Liver (tissue), 9 donors: ENCODE results near the gene BRD3. TPM values are rescaled to one million over a fixed set of nuclear protein-coding genes. Genes with fewer than 3 reads are reported as not detected.

Source experiments
- DNase-seq: peaks from one replicate; pipeline ENCODE4 v3.0.0-alpha.2; 2017; ENCODE audit warnings: low spot score
- H3K27ac ChIP-seq, 2 donors: one replicate each; pipeline ENCODE4 v1.7.0; 2013; ENCODE audit warnings: inconsistent platforms in 2 of 2, low read length in 2 of 2, control low read depth in 1 of 2, low read depth in 1 of 2, mild to moderate bottlenecking in 1 of 2
- H3K27me3 ChIP-seq, 4 donors: one replicate each; pipeline versions ENCODE4 v1.6.1 to v1.7.0; 2013; ENCODE audit warnings: low read length in 3 of 4, inconsistent platforms in 1 of 4, mild to moderate bottlenecking in 1 of 4, moderate library complexity in 1 of 4; ENCODE audit not compliant: control insufficient read depth in 4 of 4, insufficient read depth in 4 of 4
- H3K36me3 ChIP-seq, 4 donors: one replicate each; pipeline versions ENCODE4 v1.6.1 to v1.7.0; 2013; ENCODE audit warnings: low read length in 3 of 4, mild to moderate bottlenecking in 3 of 4, low read depth in 1 of 4, moderate library complexity in 1 of 4; ENCODE audit not compliant: control insufficient read depth in 4 of 4, insufficient read depth in 3 of 4
- H3K4me1 ChIP-seq, 4 donors: one replicate each; pipeline versions ENCODE4 v1.6.1 to v1.7.0; 2013; ENCODE audit warnings: low read length in 3 of 4, mild to moderate bottlenecking in 3 of 4, moderate library complexity in 1 of 4; ENCODE audit not compliant: control insufficient read depth in 4 of 4, insufficient read depth in 4 of 4
- H3K4me3 ChIP-seq, 3 donors: one replicate each; pipeline versions ENCODE4 v1.6.1 to v1.7.0; 2013; ENCODE audit warnings: low read length in 3 of 3, control low read depth in 1 of 3, low read depth in 1 of 3, mild to moderate bottlenecking in 1 of 3
- H3K9ac ChIP-seq, 2 donors: one replicate each; pipeline ENCODE4 v1.7.0; 2013; ENCODE audit warnings: low read length in 2 of 2, mild to moderate bottlenecking in 2 of 2, moderate library complexity in 2 of 2, control low read depth in 1 of 2, low read depth in 1 of 2
- H3K9me3 ChIP-seq, 4 donors: one replicate each; pipeline versions ENCODE4 v1.6.1 to v1.7.0; 2013; ENCODE audit warnings: low read length in 3 of 4; ENCODE audit not compliant: control insufficient read depth in 4 of 4
- ATF3 ChIP-seq: IDR thresholded peaks from 2 replicates; pipeline ENCODE4 v1.6.1; 2016; ENCODE audit warnings: antibody characterized with exemption
- CTCF ChIP-seq: fragments of 150-350 bp; IDR thresholded peaks from 2 replicates; pipeline ENCODE4 v1.5.1; 2017; ENCODE audit warnings: improper control_type of control experiment, low read depth, low read length; ENCODE audit not compliant: missing input control
- EGR1 ChIP-seq, 2 donors: IDR thresholded peaks; 2 replicates each; pipeline ENCODE4 v1.6.1; 2016 to 2018; ENCODE audit warnings: antibody characterized with exemption in 2 of 2, low read depth in 2 of 2
- FOXA1 ChIP-seq: IDR thresholded peaks from 2 replicates; pipeline ENCODE4 v1.6.1; 2016; ENCODE audit warnings: antibody characterized with exemption
- GABPA ChIP-seq, 2 donors: IDR thresholded peaks in 1 of 2; conservative IDR thresholded peaks in 1 of 2; 2 replicates each; pipeline ENCODE4 v1.6.1; 2016; ENCODE audit warnings: antibody characterized with exemption in 2 of 2, mild to moderate bottlenecking in 1 of 2, moderate library complexity in 1 of 2
- HNF4A ChIP-seq, 2 donors: conservative IDR thresholded peaks; 2 replicates each; pipeline ENCODE4 v1.6.1; 2016; ENCODE audit warnings: antibody characterized with exemption in 2 of 2, mild to moderate bottlenecking in 2 of 2
- HNF4G ChIP-seq: IDR thresholded peaks from 2 replicates; pipeline ENCODE4 v1.6.1; 2016; ENCODE audit warnings: antibody characterized with exemption
- JUND ChIP-seq, 2 donors: IDR thresholded peaks; 2 replicates each; pipeline ENCODE4 v1.6.1; 2016; ENCODE audit warnings: antibody characterized with exemption in 2 of 2
- MAX ChIP-seq: IDR thresholded peaks from 2 replicates; pipeline ENCODE4 v1.6.1; 2016; ENCODE audit warnings: antibody characterized with exemption
- NR2F2 ChIP-seq: IDR thresholded peaks from 2 replicates; pipeline ENCODE4 v1.6.1; 2016; ENCODE audit warnings: antibody characterized with exemption
- RAD21 ChIP-seq, 2 donors: IDR thresholded peaks; 2 replicates each; pipeline ENCODE4 v1.6.1; 2016; ENCODE audit warnings: antibody characterized with exemption in 2 of 2, mild to moderate bottlenecking in 2 of 2
- REST ChIP-seq: IDR thresholded peaks from 2 replicates; pipeline ENCODE4 v1.6.1; 2016; ENCODE audit warnings: antibody characterized with exemption, mild to moderate bottlenecking
- RXRA ChIP-seq, 2 donors: IDR thresholded peaks; 2 replicates each; pipeline ENCODE4 v1.6.1; 2017 to 2018; ENCODE audit warnings: antibody characterized with exemption in 2 of 2, mild to moderate bottlenecking in 1 of 2
- SP1 ChIP-seq: IDR thresholded peaks from 2 replicates; pipeline ENCODE4 v1.6.1; 2018; ENCODE audit warnings: antibody characterized with exemption, mild to moderate bottlenecking
- TAF1 ChIP-seq: conservative IDR thresholded peaks from 2 replicates; pipeline ENCODE4 v1.6.1; 2016; ENCODE audit warnings: antibody characterized with exemption, mild to moderate bottlenecking
- YY1 ChIP-seq: IDR thresholded peaks from 2 replicates; pipeline ENCODE4 v1.6.1; 2016; ENCODE audit warnings: antibody characterized with exemption, mild to moderate bottlenecking
- ZBTB33 ChIP-seq: IDR thresholded peaks from 2 replicates; pipeline ENCODE4 v1.6.1; 2016; ENCODE audit warnings: antibody characterized with exemption
- WGBS: extraction: QIAGEN DNeasy Blood & Tissue Kit; methylation state at CpG from one replicate; pipeline ENCODE4 v1.1.7; 2013; 5-methylcytosine and 5-hydroxymethylcytosine counted together
- polyA plus RNA-seq, 2 donors: library from polyadenylated mRNA; stranded (reverse) in 1 of 2; unstranded in 1 of 2; fragments of 200-250 nt in 1 of 2; fragments of >200 nt in 1 of 2; fragmentation: Nextera tagmentation in 1 of 2; extraction: Ambion mirVana in 1 of 2; gene quantifications; one replicate each; pipeline versions ENCODE4 v1.2.1 to v1.2.3, GENCODE V29; 2013 to 2015
- total RNA-seq, 2 donors: library from RNA; depleted of rRNA; stranded (reverse); fragments of >200 nt; gene quantifications; one replicate each; pipeline ENCODE4 v1.2.3, GENCODE V29; 2014
- donor health status: healthy.
- donor health status: healthy.
- donor health status: healthy.
- donor health status: healthy.
- donor health status: healthy.

The BRD3 gene
- total and polyA plus RNA-seq, 4 donors = 7.2 to 17.7 (median 12.7) TPM

GRCh38 chr9:133991964-133992779, 75.7 kb downstream of the BRD3 start, which contains the start of gene VAV2:
VAV2 (minus strand) TSS chr9:133992324; CDS start chr9:133992278, 46 bp downstream.
- under 1% methylated on average over 124 of the region's 124 CpGs for WGBS
- Histone ChIP-seq H3K36me3 (no peaks in the 10 kb centered on the region), H3K27me3 (no peaks in the 10 kb centered on the region), H3K9me3 (no peaks in the 10 kb centered on the region), H3K27ac (peak within 1 kb of the TSS; percentile 98 to 99), H3K9ac (peak within 1 kb of the TSS; percentile 80 to 90), H3K4me1 (peaks cover 14 to 36% (median 24%) of the 10 kb centered on the region in 4 donors), H3K4me3 (peak within 1 kb of the TSS; percentile 72 to 90 (median 81))
- peak; percentile 55 for DNase-seq
- TF ChIP-seq RAD21 (IDR thresholded peaks at IDR 0.05) (peak in 1 of 2 donors; percentile 8), GABPA (IDR thresholded peaks at IDR 0.05 in 1 of 2, conservative IDR thresholded peaks at IDR 0.05 in 1 of 2) (no peak)

- no peaks in the 10 kb centered on the region for H3K27me3 ChIP-seq
- peak overlapping the region; percentile 58 to 90 (median 71) for H3K4me3 ChIP-seq
- no peaks in the 10 kb centered on the region for H3K9me3 ChIP-seq
- peak overlapping the region; percentile 79 to 80 for H3K9ac ChIP-seq
- peak overlapping the region; percentile 96 to 99 for H3K27ac ChIP-seq
- TF ChIP-seq TAF1 (no peak), GABPA (IDR thresholded peaks at IDR 0.05 in 1 of 2, conservative IDR thresholded peaks at IDR 0.05 in 1 of 2) (no peak), NR2F2 (no peak), SP1 (no peak), FOXA1 (no peak), RXRA (IDR thresholded peaks at IDR 0.05) (no peak), REST (no peak), ZBTB33 (no peak), HNF4A (conservative IDR thresholded peaks at IDR 0.05) (no peak), YY1 (no peak), RAD21 (IDR thresholded peaks at IDR 0.05) (no peak), CTCF (no peak), JUND (IDR thresholded peaks at IDR 0.05) (no peak), HNF4G (no peak), ATF3 (no peak), EGR1 (IDR thresholded peaks at IDR 0.05; ENCODE audit: low read depth in 2 of 2) (no peak), MAX (no peak)
- no peak for DNase-seq
- peaks cover 0 to under 1% (median 0%) of the 10 kb centered on the region in 4 donors for H3K36me3 ChIP-seq
- H3K4me1 ChIP-seq = peaks cover 14 to 37% (median 24%) of the 10 kb centered on the region in 4 donors
- 1% methylated on average over 82 of the region's 82 CpGs for WGBS
Observed at GRCh38 chr9:133991214-133991921, 76.5 kb downstream of the BRD3 start.
